Activated CD4-positive, alpha-beta T cell treated with anti-CD3 and anti-CD28 coated beads for 1 hour (primary cell): ENCODE results near the gene ANKRD33B.

ENCODE experiments used
- DNase-seq: peaks from one replicate; pipeline ENCODE4 v3.0.0-alpha.2; 2020

ANKRD33B gene

DNA sequence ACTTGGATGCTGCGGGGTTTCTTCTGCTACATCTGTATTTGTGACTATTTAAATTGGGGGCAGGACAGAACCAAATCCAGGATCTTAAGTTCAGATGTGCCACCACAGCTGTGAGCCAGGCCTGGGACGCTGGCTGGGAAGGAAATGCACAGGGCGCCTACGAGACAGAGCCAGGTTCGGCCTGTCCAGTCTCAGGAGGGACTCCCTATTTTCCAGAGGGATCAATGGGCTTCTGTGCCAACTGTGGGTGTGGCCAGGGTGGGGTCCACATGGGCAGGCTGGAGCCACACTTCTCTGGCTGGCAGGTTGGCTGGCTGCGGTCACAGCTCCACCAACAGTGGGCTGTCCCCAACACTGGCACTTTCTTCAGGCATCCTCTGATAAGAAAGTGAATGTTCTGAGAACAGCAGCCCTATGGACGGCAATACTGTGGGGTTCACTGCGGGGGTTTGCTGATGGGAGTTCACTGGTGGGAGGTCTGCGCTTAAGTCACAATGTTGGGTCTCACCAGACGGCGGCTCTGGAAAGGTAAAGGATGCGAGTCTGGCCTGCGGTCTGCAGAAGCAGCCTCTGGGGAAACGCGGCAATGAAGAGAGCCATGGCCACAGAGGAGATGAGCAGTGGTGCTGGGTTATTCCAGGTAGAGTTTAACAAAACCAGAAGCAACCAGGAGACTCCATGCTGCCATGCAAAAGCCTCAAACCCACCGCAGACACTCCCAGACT, 119.1 kb downstream of the ANKRD33B start:
- no peak for DNase-seq

GRCh38 chr5:10684303-10685086, 120.6 kb downstream of the ANKRD33B start:
- no peak for DNase-seq

DNA sequence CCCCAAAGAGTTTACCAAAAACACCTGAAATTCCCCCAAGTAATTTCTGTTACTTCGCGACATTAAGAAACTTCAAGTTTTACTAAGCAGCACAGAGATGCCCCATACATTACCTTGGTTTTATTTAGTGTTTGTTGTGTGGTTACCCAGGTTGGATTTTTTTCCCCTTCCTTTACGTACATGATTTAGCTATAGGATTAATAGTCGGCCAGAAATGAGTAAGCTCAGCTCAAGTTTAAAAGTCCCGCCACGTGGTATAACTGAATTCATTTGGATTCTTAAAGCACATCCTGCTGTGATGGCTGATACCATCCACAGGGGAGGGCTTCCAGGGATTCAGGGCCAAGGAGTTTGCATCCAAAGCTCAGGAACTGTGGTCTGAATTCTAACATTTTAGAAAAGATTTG, 121.2 kb downstream of the ANKRD33B start:
- no peak for DNase-seq

DNA sequence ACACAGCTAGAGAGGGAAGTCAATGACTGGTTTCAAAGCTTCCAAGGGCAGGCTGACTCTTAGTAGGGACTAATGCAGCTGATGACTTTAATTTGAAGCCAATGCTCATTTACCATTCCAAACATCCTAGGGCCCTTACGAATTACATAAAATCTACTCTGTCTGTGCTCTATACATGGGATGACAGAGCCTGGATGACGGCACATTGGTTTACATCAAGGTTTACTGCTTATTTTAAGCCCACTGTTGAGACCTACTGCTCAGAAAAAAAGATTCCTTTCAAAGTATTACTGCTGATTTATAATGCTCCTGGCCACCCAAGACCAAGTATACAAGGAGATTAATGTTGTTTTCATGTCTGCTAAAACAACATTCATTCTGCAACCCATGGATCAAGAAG, 123.0 kb downstream of the ANKRD33B start:
- no peak for DNase-seq

GRCh38 chr5:10688651-10689171, 124.8 kb downstream of the ANKRD33B start:
- no peak for DNase-seq

DNA sequence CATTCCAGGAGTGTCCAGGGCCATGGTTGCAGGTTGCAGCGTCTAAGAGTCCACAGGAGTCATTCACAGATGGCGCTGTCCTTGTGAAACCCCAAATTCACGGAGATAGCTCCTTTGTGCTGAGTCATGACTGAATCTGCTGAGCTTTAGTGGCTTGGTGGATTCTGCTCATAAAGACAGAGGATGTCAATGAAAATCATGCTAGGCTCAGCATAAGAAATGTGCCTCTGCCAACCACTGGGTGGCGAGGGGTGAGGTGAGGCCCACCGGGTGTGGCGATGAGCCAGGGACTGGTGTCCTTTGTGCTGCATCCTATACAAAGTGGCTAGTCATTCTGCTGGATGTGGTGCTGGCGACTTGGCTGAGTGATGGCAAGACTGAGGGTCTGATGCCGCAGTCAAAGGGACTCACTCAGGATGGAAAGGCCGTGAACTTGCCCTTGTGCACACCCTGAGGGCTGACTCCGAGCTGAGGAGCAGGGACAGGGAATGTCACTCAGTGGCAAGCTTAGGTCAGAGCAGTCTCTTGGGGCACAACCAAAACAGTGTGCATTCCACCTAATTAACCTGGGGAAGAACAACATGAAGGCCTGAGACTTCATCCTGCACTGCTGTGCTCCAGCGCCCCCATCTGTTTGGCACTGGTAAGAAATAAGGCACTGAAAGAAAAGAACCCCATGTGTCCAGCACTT, 125.7 kb downstream of the ANKRD33B start:
- no peak for DNase-seq

GRCh38 chr5:10690460-10691440, 126.9 kb downstream of the ANKRD33B start:
- no peak for DNase-seq

DNA sequence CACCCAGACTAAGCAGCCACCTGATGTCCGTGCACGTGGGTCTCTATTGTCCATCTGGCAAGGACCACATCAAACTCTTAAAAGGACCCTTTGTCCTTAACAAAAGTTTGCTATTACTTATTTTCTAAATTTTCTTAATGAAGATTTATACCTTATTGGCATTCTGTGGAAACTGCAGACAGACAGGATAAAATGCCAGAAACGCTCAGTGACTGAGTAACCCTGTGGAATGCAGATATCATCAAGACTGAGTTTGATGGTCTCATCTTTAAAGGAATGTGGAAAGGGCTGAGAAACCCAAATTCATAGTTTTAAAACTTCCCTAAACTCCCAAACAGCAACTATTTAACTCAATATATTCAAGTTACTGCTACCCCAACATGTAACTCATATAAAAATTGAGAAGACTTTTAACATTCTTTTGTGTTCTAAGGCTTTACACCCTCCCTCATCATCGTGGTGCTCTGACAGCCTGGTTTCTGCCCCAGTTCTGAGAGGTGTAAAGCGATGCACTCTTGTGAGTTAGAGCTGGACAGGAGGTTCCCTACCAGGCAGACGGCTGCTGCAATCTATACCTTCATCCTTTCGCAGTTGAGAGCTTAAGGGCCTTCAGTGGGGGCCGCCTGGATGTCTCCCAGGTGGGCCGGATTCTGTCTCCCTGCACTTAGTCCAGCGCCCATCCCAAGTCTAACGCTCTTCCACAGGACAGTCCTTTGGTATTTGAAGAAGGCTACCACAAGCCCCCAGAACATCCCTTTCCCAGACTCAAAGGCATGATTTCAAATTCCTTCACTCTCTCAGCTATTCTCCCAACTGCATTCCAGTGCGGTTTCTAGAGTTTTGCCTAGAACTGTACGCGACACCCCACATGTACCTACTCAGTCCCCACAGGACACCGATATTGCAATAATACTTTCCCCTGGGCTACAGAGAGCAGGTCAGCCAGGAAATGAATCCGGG, 128.2 kb downstream of the ANKRD33B start:
- DNase-seq = no peak

GRCh38 chr5:10695055-10695649, 131.3 kb downstream of the ANKRD33B start:
- no peak for DNase-seq

DNA sequence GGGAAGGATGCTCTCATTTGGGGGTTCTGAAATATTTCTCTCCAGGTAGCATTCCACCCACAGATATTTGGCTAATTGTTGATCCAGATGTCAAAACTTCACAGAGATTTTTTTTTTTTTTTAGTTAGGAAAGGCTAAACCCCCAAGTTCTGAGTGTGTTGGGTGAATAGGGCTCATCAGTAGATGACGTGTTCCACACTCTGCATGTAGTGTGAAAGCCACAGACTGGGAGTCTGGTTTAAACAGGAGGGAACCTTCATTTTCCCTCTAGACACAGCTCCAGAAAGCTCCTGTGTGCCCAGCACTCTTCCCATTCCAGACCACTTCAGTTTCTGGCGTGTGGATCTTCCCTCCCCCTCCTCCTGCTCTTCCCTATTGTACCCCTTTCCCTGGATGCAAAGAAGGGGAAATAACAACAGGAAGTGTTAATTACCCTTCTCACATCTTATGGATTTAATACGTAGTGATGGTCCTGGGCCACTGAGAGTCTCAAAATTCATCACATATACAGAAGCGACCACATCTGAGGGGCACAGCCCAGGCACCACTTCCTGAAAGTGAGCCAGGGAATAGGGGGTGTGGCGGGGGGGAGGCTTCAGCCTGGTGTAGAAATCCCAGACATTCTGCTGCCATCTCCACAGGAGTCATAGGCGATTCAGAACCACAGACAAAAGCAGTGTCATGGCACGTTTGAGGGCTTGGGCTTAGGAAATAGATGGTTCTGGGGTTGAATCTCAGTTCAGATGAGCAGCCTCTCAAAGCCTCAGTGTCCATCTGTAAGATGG, 132.1 kb downstream of the ANKRD33B start:
- no peak for DNase-seq

GRCh38 chr5:10699281-10699874, 135.5 kb downstream of the ANKRD33B start:
- DNase-seq = no peak

- DNase-seq = no peak
Measured at GRCh38 chr5:10699987-10700386, 136.1 kb downstream of the ANKRD33B start.

- no peak for DNase-seq
Measured at GRCh38 chr5:10700516-10700915, 136.6 kb downstream of the ANKRD33B start.

DNA sequence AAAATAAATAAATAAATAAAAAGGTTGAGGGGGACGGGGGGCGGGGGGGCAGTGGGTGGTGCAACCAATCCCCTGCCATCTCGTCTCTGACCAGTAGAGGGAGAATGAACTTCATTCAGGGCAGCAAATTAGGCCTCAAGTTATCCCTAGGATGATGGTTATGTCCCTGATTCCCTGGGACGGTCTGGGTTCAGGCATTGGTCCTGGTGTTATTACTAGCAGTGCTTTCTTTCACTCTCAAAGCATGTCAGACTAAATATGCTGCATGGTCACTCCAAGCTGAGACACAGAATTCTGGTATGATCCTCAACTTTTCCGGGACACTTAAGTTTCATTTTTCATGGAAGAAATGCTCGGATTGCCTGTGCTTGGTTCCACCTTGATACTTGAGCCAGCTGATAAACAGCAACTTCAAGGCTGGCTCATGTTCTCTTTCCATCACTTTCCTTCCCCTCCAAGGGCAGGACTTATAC, 137.7 kb downstream of the ANKRD33B start:
- DNase-seq = no peak

DNA sequence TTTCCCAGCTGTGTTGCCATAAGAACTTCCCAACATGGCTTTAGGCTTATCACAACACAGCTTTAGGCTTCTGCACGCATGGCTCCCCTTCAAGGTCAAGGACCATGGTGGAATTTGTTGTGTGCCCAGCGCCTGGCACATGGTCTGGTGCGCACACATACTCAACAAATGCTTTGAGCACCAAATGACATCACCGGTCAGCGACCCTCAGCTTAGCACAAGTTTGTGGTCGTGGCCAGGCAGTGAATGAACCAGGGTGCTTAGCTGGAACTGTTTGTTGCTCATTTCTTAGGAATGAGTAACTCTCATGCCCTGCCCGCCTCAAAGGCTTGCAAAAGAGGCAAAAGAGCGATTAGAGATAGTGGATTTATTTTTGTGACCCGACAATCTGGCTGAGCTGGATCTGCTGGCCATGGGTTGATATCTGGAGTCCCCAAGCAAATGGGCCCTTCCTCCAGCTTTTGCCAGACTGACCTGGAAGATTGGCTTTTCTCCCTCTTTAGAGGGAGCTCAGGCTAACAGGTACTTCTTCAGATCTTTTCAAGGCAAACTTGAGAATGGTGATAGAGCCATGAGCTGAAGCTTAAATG, 138.3 kb downstream of the ANKRD33B start:
- DNase-seq = no peak

GRCh38 chr5:10702911-10703491, 139.1 kb downstream of the ANKRD33B start:
- DNase-seq = no peak

GRCh38 chr5:10703676-10704075, 139.8 kb downstream of the ANKRD33B start:
- DNase-seq = no peak

GRCh38 chr5:10704949-10705621, 141.2 kb downstream of the ANKRD33B start:
- no peak for DNase-seq
